HepG2 (cell line): ENCODE results near the gene CDK13. TPM values are rescaled to one million over a fixed set of nuclear protein-coding genes. Genes with fewer than 3 reads are reported as not detected.

ENCODE experiments used
- DZIP1 ChIP-seq: sonication (generic); formaldehyde crosslinking; IDR thresholded peaks from 2 replicates; pipeline ENCODE4 v1.5.0; 2020; ENCODE audit warnings: mild to moderate bottlenecking, missing genetic modification reagents
- HMG20B ChIP-seq: conservative IDR thresholded peaks from 2 replicates; pipeline ENCODE4 v1.6.1; 2016; ENCODE audit warnings: missing genetic modification reagents, missing compliant biosample characterization
- IKZF4 ChIP-seq: sonication (generic); formaldehyde crosslinking; IDR thresholded peaks from 2 replicates; pipeline ENCODE4 v1.5.1; 2020; ENCODE audit warnings: borderline replicate concordance, mild to moderate bottlenecking, low read depth, missing genetic modification reagents; ENCODE audit errors: not compliant biosample characterization
- KDM5B ChIP-seq: sonication (generic); formaldehyde crosslinking; IDR thresholded peaks from 2 replicates; pipeline ENCODE4 v1.4.0; 2020; ENCODE audit warnings: missing genetic modification reagents, mild to moderate bottlenecking, borderline replicate concordance
- NFAT5 ChIP-seq: sonication (generic); formaldehyde crosslinking; IDR thresholded peaks from 2 replicates; pipeline ENCODE4 v1.4.0; 2020; ENCODE audit warnings: missing genetic modification reagents
- NFIB ChIP-seq: sonication (generic); formaldehyde crosslinking; IDR thresholded peaks from 2 replicates; pipeline ENCODE4 v1.9.0; 2021; ENCODE audit warnings: missing genetic modification reagents, mild to moderate bottlenecking, borderline replicate concordance
- RFXANK ChIP-seq: IDR thresholded peaks from 2 replicates; pipeline ENCODE4 v1.6.1; 2016
- SCMH1 ChIP-seq: sonication (generic); formaldehyde crosslinking; IDR thresholded peaks from 2 replicates; pipeline ENCODE4 v1.9.0; 2021; ENCODE audit warnings: missing genetic modification reagents, mild to moderate bottlenecking, borderline replicate concordance
- SNAI1 ChIP-seq: sonication (generic); formaldehyde crosslinking; IDR thresholded peaks from 2 replicates; pipeline ENCODE4 v1.5.0; 2020; ENCODE audit warnings: mild to moderate bottlenecking, missing genetic modification reagents, borderline replicate concordance
- SRSF9 ChIP-seq: fragments of 200-400 bp; formaldehyde crosslinking; IDR thresholded peaks from 2 replicates; pipeline ENCODE4 v1.6.1; 2018; ENCODE audit warnings: borderline replicate concordance, mild to moderate bottlenecking, low read depth, low read length; ENCODE audit not compliant: insufficient read depth, poor library complexity, severe bottlenecking
- TFDP2 ChIP-seq: sonication (generic); formaldehyde crosslinking; IDR thresholded peaks from 2 replicates; pipeline ENCODE4 v1.4.0; 2020; ENCODE audit warnings: missing genetic modification reagents
- THAP7 ChIP-seq: sonication (generic); formaldehyde crosslinking; IDR thresholded peaks from 2 replicates; pipeline ENCODE4 v1.8.1; 2023; ENCODE audit warnings: mild to moderate bottlenecking, missing genetic modification reagents
- ZBTB2 ChIP-seq: sonication (generic); formaldehyde crosslinking; IDR thresholded peaks from 2 replicates; pipeline ENCODE4 v1.8.0; 2022; ENCODE audit warnings: low read depth, missing genetic modification reagents
- ZNF207 ChIP-seq: fragments of 450-650 bp; IDR thresholded peaks from 2 replicates; pipeline ENCODE4 v1.6.1; 2016; ENCODE audit warnings: antibody characterized with exemption, borderline replicate concordance
- ZNF292 ChIP-seq: sonication (generic); formaldehyde crosslinking; IDR thresholded peaks from 2 replicates; pipeline ENCODE4 v1.8.1; 2022; ENCODE audit warnings: mild to moderate bottlenecking, low read depth, missing genetic modification reagents, borderline replicate concordance
- polyA plus RNA-seq, 8 experiments: library from polyadenylated mRNA; depleted of rRNA in 3 of 8; stranded (reverse) in 7 of 8; unstranded in 1 of 8; fragments of >200 nt; fragmentation: Illumina TruSeq in 4 of 8; extraction: Trizol in 4 of 8; gene quantifications; 2 replicates each; pipeline versions ENCODE4 v1.2.1 to v1.2.3, GENCODE V29; 2011 to 2016; ENCODE audit warnings: low read depth in 4 of 8, missing spikeins in 1 of 8, mixed read lengths in 1 of 8; ENCODE audit not compliant: insufficient read depth in 1 of 8
- total RNA-seq, 5 experiments: library from RNA; depleted of rRNA; stranded (reverse); fragments of >200 nt; fragmentation: Illumina TruSeq; extraction: Trizol; gene quantifications; 2 replicates each; pipeline ENCODE4 v1.2.3, GENCODE V29; 2016; ENCODE audit warnings: low read depth in 1 of 5

Gene CDK13
- total and polyA plus RNA-seq, 2 of the 13 experiments (the other 11 are each of a cell fraction or from before 2014, with no cell fraction given), result 21.0 to 40.9 TPM

GRCh38 chr7:40134428-40135316, 184.6 kb downstream of the CDK13 start, which contains the start of the genes MPLKIP and SUGCT (continued):
- TF ChIP-seq NFAT5 (0 out of 2 replicates have a peak, but pooled peaks have one; percentile 27), RFXANK (CRISPR knock-in tag) (0 out of 2 replicates have a peak, but pooled peaks have one; percentile 19), SNAI1 (CRISPR knock-in tag) (peak; percentile 56; the same call in 1 of the 2 replicates), DZIP1 (CRISPR knock-in tag) (peak; percentile 98), ZNF292 (CRISPR knock-in tag) (0 out of 2 replicates have a peak, but pooled peaks have one; percentile 26), NFIB (no peak), IKZF4 (CRISPR knock-in tag) (no peak), SCMH1 (CRISPR knock-in tag) (no peak), HMG20B (CRISPR knock-in tag) (peak; percentile 72), ZNF207 (no peak), THAP7 (CRISPR knock-in tag) (no peak), SRSF9 (no peak), TFDP2 (CRISPR knock-in tag) (peak; percentile 53), ZBTB2 (peak; percentile 62), KDM5B (CRISPR knock-in tag) (peak; percentile 96)
